B cell (primary cell): ENCODE data around the gene SLIT3.

Experiments
- EZH2 ChIP-seq: IDR thresholded peaks from 2 replicates; pipeline ENCODE4 v1.6.1; 2012; ENCODE audit warnings: borderline replicate concordance, low read depth, mild to moderate bottlenecking, moderate library complexity, low read length; ENCODE audit not compliant: insufficient read depth, poor library complexity, severe bottlenecking
- TF ChIP-seq, protein P1 (sequence below): fragments of 200-600 bp; IDR thresholded peaks from one replicate; pipeline ENCODE4 v1.8.0; 2022; ENCODE audit warnings: antibody characterized with exemption, mild to moderate bottlenecking

DNA sequence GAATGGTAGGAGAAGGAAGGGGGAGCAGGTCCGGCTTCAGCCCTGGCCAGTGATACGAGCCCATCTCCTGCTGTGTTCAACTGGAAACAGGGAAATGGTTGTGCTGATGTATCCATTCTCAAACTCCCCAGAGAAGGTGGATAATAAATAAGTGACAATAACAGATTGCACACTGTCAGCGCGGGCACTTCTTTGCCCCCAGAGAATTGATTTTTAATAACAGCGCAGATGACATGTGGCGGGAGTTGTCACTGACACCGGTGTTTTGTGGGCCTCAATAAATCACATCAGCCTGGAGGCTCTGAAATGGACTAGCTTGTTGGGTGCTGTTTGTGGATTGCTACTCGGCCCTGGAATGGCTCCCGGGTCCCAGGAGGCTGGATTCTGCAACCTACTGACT lies 580.4 kb downstream of the SLIT3 start:
- TF ChIP-seq, protein P1, sequence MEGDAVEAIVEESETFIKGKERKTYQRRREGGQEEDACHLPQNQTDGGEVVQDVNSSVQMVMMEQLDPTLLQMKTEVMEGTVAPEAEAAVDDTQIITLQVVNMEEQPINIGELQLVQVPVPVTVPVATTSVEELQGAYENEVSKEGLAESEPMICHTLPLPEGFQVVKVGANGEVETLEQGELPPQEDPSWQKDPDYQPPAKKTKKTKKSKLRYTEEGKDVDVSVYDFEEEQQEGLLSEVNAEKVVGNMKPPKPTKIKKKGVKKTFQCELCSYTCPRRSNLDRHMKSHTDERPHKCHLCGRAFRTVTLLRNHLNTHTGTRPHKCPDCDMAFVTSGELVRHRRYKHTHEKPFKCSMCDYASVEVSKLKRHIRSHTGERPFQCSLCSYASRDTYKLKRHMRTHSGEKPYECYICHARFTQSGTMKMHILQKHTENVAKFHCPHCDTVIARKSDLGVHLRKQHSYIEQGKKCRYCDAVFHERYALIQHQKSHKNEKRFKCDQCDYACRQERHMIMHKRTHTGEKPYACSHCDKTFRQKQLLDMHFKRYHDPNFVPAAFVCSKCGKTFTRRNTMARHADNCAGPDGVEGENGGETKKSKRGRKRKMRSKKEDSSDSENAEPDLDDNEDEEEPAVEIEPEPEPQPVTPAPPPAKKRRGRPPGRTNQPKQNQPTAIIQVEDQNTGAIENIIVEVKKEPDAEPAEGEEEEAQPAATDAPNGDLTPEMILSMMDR, result no peak
- no peak for TF ChIP-seq EZH2
